ENCODE results near the gene DERL3.

The DERL3 gene

GRCh38 chr22:23847310-23847920 is 8.6 kb upstream of the DERL3 start:
- no peak for DNase-seq

GRCh38 chr22:23846081-23846469 is 7.3 kb upstream of the DERL3 start:
- DNase-seq: no peak

DNA sequence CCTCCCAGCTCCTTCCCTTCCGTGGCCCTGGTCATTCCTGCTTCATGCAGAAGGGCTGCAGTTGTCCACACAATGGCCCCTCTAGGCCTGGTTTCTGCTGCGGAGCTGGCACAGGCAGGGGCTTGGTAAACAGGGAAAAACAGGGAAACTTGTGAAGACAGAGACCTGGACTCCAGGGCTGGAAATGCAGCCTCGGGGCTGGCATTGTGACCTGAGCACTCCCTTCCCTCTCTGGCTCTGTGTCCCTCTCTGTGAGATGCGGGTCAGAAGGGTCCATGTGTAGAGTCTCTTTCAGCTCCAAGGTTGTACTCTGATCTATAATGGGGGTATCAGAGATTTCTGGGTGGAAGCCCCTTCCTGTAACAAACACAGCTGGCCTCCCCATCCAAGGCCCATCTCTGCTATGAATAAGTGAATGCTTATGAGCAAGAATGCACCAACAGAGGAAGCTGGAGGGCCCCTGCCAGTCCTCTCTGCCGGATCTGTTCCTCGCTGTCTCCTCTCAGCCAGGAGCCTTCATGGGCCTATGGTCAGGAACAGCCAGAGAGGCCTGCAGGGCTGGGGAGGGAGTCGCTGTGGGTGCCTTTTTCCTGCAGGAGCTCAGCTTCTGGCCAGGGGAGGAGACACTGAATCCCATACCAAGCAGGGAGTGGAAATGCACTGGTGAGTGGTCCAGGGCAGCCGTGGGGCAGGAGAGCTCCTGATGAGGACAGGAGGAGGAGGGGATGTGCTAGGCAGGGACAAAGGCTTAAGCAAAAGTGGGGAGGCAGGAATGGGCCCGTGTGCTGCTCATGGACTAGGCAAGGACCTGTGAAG is 6.7 kb upstream of the DERL3 start:
- DNase-seq: no peak

GRCh38 chr22:23844739-23845202 is 6.0 kb upstream of the DERL3 start:
- no peak for DNase-seq

DNA sequence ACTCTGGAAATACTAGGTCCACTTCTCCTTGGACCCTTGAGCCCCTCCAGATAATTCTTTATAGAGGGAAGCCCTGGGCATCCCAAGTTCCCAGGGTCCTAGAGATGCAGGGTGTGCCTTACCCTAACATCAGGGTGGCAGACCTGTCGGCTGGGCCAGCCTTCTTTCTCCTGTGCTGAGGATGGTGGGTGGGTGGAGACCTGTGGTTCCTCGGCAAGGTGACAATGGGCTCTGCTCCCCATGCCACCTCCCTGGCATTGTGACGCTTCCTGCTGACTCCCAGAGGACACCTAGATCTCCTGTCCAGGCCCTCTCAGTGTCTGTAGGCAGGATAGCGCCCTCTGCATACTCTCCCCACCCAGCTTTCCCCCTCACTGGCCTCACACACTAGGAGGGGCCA is 3.8 kb upstream of the DERL3 start:
- no peak for DNase-seq

DNA sequence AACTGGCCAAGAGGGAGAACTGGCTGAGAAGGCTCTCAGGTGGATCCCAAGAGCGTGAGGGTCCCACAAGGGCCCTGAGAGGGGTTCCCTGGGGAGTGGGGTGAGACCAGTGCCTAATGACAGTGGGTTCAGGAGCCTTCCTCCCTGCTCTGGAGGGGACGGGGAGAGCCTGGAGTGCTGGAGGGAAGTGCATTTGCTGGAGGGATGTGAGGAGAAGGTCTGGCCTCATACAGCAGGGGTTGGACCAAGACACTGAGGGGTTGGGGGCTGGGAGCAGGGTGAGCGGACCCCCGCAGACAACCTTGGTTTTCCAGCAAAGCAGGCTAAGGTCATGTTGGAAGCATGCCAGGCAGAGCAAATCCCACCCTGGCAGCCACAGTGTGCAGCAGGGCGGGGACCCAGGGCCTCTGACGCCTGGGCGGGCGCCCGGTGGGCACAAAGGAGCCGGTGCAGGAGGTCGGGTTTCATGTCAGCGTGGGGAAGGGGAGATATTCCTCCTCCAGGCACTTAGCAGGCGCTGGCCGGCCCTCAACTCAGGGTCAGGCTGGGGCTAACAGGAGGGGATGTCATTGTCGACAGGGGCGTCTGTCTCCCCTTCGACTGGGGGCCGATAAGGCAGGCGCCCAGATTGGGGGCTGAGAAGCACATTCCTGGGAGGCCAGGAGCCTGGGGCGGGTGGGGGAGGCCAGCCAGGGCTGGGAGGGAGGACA is 3.1 kb upstream of the DERL3 start:
- DNase-seq: no peak

- no peak for DNase-seq
These were observed 2.5 kb upstream of the DERL3 start for GRCh38 chr22:23841292-23841691.

DNA sequence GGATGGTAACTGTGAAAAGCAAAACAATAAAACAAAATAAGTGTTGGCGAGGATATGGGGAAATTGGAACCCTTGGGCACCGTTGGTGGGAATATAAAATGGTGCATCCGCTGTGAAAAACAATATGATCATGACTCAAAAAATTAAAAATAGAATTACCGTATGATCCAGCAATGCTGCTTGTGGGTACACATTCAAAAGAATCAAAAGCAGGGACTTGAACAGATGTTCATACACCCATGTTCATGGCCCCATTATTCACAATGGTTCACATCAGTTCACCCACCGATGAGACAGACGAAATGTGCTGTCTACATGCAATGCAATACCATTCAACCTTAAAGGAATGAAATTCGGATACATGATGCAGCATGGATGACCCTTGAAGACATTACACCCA is 1.2 kb upstream of the DERL3 start:
- no peak for DNase-seq

DNA sequence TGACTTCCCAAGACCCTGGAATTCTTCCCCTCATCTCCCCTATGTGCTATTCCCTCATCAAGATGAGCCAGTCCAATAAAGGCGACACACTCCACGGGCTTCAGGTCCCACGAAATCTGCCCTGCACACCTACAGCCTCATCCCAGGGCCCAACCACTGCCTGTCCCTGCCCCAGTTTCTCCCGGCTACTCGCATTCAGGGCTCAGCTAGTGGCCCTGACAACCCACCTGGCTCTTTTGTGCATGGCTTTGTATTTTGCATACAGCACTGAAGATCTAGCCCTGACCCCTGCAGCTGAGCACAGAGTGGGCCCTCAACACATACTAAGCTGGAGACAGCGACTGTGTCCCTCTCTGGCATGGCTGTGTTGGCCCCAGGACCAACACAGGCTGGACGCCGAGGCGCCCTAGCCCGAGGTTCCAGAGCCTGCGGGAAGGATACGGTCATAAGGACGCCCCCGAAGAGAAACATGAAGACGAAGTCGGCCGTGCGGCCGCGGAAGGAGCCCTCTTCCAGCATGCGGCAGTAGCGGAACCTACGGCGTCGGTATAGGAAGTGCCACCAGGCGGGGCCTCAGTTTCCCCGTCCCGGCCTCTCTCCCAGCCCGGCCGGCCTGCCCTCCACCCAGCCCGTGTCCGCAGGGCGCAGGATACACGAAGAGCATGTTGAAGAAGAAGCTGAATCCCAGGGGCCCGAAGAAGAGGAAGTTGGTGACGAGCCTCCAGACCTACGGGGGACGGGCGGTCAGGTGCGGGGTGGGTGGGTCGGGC is 710 bp downstream of the DERL3 start:
- DNase-seq: peak; percentile 30

DNA sequence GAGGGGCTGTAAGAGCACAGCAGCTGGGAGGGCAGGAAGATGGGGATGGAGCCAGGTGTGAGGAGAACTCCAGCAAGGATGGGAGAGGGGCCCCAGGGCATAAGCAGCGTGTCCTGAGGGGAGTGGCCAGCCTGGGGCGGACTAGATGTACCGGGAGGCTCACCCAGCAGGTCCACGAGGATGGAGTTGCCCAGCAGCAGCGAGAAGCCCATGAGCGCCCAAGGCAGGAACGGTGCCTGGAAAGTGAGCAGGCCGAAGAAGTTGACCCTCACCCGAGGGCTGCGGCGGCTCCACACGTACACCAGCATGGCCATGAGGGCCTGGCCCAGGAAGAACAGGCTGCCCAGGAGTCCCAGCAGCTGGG is 1.3 kb downstream of the DERL3 start:
- DNase-seq: peak; percentile 6

DNA sequence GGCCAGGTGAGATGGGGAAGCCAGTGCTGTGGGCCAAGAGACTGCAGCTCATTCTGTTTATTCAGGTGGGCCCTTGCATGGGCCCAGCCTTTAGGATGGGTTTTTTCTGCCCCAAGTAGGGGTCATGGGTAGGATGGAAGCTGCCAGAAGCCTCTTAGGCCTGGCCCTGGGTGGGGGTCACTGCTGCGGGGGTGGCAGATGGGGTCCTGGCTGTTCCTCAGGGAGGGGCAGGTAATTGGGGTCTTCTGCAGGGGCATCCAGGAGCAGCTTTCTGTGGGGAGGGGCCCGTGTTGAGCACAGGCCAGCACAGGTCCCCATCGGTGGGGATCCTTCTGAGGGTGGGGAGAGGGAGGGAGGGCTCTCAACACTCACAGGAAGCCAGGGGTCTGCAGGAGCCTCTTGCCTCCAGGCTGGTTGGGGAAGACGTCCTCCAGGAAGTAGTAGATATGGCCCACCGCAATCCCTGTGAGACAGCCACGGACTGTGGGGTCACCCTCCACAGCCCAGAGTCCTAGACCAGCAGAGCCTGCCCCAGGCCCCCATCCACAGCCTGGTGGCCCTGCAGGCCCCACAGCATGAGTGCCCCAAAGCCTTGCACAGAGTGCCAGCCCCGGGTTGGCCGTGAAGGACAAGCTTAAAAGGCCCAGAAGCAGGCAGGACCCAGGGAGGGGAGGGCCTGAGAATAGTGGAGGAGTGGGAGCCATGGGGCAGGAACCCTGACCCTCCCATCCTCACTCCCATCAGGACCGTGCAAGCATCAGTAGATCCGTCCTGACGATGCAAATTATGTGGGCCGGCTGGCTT is 1.9 kb downstream of the DERL3 start:
- no peak for DNase-seq

- no peak for DNase-seq
These were observed 2.5 kb downstream of the DERL3 start for GRCh38 chr22:23836281-23836680.

GRCh38 chr22:23835484-23836144 is 3.2 kb downstream of the DERL3 start:
- DNase-seq: no peak

GRCh38 chr22:23834793-23835483 is 3.9 kb downstream of the DERL3 start:
- DNase-seq: no peak

GRCh38 chr22:23834406-23834792 is 4.4 kb downstream of the DERL3 start:
- DNase-seq: no peak

DNA sequence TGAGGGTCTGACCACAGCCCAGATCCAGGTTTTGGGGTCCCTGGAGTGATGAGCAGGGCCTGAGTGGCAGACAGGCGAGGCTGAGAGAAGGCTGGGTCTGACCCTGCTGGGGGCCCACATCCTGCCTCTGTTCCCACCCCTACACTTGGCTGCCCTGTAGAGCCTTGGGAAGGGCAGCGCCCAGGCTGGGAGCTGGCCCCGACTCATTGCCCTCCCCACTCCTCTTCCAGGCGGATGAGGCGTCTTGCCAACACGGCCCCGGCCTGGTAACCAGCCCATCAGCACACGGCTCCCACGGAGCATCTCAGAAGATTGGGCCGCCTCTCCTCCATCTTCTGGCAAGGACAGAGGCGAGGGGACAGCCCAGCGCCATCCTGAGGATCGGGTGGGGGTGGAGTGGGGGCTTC is 4.9 kb downstream of the DERL3 start:
- DNase-seq: no peak

DNA sequence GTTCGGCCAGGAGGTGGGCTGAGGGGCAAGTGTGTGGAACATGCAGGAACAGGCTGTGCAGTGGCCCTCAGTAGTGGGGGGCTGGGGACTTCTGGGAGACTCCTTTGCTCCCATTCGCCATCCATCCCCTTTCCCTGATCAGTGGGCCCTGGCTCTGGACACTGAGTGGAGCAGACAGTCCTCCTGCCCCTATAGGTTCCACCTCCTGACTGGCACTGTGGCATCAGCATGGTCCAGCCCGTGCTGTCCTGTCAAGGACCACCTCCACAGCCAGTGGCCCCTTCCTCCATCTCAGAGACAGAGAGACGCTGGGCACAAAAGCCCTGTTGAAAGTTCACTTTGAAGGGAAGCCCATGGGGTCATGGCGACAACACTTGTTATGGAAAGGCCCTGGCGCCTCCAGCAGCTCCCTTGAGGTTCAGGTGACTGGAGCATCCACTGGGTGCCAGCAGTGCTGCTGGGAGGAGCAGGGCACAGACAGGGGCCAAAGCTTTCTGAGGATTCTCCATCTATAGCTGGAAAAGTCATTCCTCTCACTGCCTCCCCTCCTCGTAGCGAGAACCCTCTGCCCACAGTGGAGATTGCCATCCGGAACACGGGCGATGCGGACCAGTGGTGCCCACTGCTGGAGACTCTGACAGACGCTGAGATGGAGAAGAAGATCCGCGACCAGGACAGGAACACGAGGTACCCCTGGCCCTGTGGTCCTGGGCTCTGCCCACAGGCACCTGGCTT is 5.6 kb downstream of the DERL3 start:
- DNase-seq: no peak

DNA sequence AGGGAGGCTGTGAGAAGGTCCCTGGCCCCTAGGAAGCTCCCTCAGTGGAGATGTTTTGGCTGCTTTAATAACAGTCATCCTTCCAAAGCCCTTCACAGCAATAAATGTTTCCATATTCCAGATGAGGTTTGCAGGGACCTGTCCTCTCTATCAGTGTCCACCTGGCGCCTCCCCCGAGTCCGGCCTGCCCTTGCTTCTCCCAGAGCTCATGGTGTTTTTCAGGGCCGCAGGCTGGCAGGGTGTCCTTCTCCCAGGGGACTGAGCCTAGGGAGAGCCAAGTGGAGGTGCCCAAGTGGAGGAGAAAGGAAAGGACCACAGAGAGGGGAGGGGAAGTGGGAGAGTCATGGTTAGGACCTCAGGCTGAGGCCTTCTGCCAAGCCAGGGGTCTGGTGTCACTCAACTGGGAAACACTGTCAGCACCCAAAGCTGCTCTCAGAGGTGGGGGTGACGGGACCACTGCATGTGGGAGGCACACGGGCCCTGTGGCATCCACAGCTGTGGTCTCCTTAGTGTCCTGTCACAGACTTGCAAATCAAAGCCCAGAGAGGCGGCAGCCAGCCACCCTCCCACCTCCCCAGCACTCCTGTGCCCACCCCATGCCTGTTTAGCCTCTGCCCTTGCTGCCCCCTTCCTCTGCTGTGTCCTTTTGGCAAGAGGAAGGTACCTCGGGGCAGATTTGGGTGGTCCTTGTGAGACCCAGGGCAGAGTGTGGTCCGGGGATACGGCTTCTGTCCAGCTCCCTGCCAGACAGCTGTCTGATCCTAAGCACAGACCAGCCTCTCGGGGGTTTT is 6.4 kb downstream of the DERL3 start:
- no peak for DNase-seq

- no peak for DNase-seq
These were observed 7.0 kb downstream of the DERL3 start for GRCh38 chr22:23831781-23832180.

GRCh38 chr22:23831261-23831660 is 7.5 kb downstream of the DERL3 start:
- no peak for DNase-seq

Measured in DMS53 (cell line).